Effector memory CD4-positive, alpha-beta T cell (primary cell): ENCODE data around the gene SCAMP5.

Experiments used
- DNase-seq, 3 donors: peaks; one replicate each; pipeline ENCODE4 v3.0.0-alpha.2; 2020
- H3K27ac ChIP-seq: 2 replicates; pipeline ENCODE4 v1.7.0; 2013; ENCODE audit warnings: mild to moderate bottlenecking, low read length, moderate library complexity; ENCODE audit not compliant: insufficient read depth, poor library complexity, severe bottlenecking
- H3K27me3 ChIP-seq: replicated peaks from 2 replicates; pipeline ENCODE4 v1.7.0; 2013; ENCODE audit warnings: mild to moderate bottlenecking, low read length; ENCODE audit not compliant: insufficient read depth, control insufficient read depth, poor library complexity, severe bottlenecking
- H3K36me3 ChIP-seq: 2 replicates; pipeline ENCODE4 v1.7.0; 2013; ENCODE audit warnings: mild to moderate bottlenecking, low read length, moderate library complexity; ENCODE audit not compliant: control insufficient read depth, insufficient read depth
- H3K4me1 ChIP-seq: 2 replicates; pipeline ENCODE4 v1.7.0; 2013; ENCODE audit warnings: low read length, mild to moderate bottlenecking; ENCODE audit not compliant: control insufficient read depth, insufficient read depth, poor library complexity, severe bottlenecking
- H3K4me3 ChIP-seq: 2 replicates; pipeline ENCODE4 v1.7.0; 2013; ENCODE audit warnings: low read length, low read depth, mild to moderate bottlenecking; ENCODE audit not compliant: insufficient read depth, poor library complexity, severe bottlenecking
- H3K9me3 ChIP-seq: 2 replicates; pipeline ENCODE4 v1.7.0; 2013; ENCODE audit warnings: mild to moderate bottlenecking, low read length, moderate library complexity; ENCODE audit not compliant: control insufficient read depth

SCAMP5 gene

DNA sequence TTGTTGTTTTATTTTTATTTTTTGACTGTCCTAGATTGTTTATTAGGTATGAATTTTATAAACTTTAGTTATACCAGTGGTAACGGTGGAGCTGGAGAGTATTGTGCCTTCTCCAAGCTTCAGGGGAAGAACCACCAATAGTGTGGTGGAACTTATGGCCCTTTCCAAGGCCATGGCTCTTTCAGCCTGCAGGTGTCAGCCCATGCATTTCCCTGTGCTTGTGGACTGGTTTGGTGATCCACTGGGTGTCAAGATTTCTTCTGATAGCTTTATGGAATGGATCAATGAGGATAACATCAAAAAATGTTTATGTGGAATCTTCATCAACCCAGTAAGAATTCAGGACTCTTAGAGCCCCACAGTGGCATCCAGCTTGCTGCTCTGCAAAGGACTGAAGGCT, 19.2 kb upstream of the SCAMP5 start:
- DNase-seq: no peak
- Histone ChIP-seq H3K36me3 (no peaks in the 10 kb centered on the region), H3K4me3 (no peak overlapping the region), H3K4me1 (no peaks in the 10 kb centered on the region), H3K9me3 (no peaks in the 10 kb centered on the region), H3K27me3 (no peaks in the 10 kb centered on the region), H3K27ac (no peak overlapping the region)

DNA sequence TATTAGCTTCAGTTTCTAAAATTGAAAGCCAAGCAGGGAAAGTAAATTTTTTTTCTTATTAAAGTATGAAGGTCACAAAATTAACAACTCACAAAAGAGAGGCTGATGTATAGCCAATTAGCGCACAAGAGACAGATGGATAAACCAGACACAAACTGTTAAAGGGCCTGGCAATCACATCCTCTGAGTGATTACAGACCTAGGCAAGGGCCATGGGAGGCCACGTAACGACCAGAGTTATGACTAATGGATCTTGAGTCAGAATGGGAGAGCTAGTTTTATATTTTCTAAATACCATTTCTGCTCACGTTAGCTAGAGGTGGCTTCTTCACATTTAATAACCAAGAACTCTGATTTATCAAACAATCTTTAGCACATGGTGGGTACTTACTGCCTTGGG, 17.8 kb upstream of the SCAMP5 start:
- no peaks in the 10 kb centered on the region for H3K27me3 ChIP-seq
- H3K27ac ChIP-seq: no peak overlapping the region
- no peaks in the 10 kb centered on the region for H3K9me3 ChIP-seq
- no peak for DNase-seq
- no peak overlapping the region for H3K4me3 ChIP-seq
- H3K36me3 ChIP-seq: no peaks in the 10 kb centered on the region
- H3K4me1 ChIP-seq: no peaks in the 10 kb centered on the region

DNA sequence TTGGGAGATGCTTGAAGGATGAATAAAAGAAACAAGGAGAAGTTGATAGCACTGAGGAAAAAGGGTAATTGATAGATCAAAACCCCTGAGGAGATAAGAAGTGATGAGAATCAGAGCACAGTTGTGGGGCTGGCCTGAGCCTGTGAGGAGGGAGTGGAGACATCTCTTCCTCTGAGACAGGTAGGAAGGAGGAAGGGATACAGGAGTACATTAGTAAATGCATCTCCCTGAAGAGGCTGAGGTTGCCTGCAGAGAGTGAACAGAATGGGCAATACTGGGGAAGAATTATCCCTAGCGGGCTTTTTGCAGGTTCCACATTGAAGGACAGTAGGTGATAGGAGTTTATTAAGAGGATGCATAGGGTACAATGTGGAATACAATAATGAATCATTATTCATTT, 17.3 kb upstream of the SCAMP5 start:
- H3K4me1 ChIP-seq: no peaks in the 10 kb centered on the region
- H3K9me3 ChIP-seq: no peaks in the 10 kb centered on the region
- H3K27me3 ChIP-seq: no peaks in the 10 kb centered on the region
- no peaks in the 10 kb centered on the region for H3K36me3 ChIP-seq
- H3K27ac ChIP-seq: no peak overlapping the region
- no peak for DNase-seq
- H3K4me3 ChIP-seq: no peak overlapping the region

DNA sequence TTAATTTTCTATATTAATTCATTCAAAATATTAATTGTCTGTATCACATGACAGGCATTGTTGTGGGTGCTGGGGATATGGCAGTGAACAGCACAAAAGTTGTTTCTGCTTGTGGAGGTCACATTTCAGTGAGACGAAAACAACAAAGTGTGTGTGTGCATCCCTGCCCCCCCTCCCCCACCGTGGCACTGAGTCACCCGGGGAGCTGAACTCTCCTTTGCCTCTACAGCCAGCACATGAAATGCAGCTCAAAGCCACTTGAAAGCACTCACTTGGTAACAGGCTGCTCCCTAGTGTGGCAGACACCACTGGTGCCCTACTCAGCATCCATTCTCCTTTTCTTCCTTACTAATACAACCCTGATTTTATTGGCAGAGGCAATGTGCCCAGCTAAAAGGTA, 16.9 kb upstream of the SCAMP5 start:
- H3K27me3 ChIP-seq: no peaks in the 10 kb centered on the region
- H3K36me3 ChIP-seq: no peaks in the 10 kb centered on the region
- H3K9me3 ChIP-seq: no peaks in the 10 kb centered on the region
- no peak for DNase-seq
- no peak overlapping the region for H3K4me3 ChIP-seq
- H3K4me1 ChIP-seq: no peaks in the 10 kb centered on the region
- H3K27ac ChIP-seq: no peak overlapping the region

DNA sequence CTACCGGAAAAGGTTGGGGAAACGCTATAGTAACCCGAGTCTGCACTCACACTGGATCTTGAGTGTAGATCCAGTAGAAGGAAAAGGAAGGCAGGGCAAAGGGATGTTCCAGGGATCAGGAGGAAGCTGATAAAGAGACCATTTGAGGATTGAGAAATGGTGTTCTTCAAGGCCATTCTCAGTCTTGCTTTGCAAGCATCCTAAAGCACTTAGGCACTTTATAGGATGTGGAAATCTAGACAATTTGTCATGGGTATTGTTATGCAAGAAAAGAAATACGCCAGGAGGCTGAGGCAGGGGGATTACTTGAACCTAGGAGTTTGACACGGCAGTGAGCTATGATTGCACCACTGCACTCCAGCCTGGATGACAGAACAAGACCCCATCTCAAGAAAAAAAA, 13.2 kb upstream of the SCAMP5 start:
- H3K27me3 ChIP-seq: no peaks in the 10 kb centered on the region
- no peaks in the 10 kb centered on the region for H3K36me3 ChIP-seq
- no peak overlapping the region for H3K27ac ChIP-seq
- no peaks in the 10 kb centered on the region for H3K9me3 ChIP-seq
- H3K4me3 ChIP-seq: no peak overlapping the region
- no peaks in the 10 kb centered on the region for H3K4me1 ChIP-seq
- DNase-seq: no peak

DNA sequence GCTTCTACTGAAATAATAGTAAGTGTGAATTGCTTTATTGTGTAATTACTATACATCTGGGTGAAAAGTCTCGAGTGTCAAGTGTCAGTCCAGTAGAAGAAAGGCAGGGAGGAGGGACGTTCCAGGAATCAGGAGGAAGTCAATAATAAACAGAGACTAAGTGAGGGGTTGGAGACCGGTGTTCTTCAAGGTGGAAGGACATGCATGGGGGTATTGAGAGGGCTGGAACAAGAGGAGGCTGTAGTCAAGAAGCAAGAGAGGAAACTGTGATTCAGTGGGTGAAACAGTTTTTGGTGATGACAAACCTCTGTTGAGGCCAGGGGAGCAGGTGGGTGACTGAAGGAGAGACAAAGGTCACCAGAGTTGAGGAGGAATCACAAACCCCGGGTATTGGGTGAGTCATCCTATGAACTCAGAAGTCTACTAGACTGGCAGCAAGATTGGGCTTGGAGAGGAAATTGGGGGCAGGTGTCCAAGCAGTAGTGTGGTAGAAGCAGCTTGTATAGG, 11.6 kb upstream of the SCAMP5 start:
- Histone ChIP-seq H3K36me3 (no peaks in the 10 kb centered on the region), H3K27ac (no peak overlapping the region), H3K4me1 (no peaks in the 10 kb centered on the region), H3K4me3 (no peak overlapping the region), H3K9me3 (no peaks in the 10 kb centered on the region), H3K27me3 (no peaks in the 10 kb centered on the region)
- DNase-seq: no peak

DNA sequence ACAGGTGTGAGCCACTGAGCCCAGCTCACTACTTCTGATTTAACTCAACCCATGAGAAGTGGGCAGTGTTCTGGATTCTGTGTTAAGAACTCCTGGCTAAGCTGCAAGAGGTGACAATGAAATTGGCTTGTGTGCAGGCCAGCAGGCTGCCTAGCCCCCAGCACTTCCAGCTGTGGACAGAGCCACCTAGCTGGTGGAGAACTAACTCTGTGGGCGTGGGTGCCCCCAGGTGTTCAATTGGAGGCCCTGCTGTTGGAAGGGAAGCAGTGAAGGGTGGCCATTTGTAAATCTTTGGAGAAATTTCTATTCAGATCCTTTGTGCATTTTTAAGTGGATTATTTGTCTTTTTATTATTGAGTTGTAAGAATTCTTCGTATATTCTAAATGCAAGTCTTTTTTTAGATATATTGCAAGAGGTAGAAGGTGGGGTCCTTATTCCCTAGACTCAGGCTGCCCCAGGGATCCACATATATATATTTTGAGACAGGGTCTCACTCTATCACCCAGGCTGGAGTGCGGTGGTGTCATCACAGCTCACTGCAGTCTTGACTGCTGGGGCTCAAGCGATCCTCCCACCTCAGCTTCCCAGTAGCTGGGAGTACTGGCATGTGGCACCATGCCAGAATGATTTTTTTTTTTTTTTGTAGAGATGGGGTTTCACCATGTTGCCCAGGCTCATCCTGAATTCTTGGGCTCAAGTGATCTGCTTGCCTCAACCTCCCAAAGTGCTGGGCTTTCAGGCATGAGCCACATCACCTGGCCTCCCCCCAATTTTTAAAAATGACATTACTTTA, 7.2 kb upstream of the SCAMP5 start:
- Histone ChIP-seq H3K9me3 (no peaks in the 10 kb centered on the region), H3K4me1 (no peaks in the 10 kb centered on the region), H3K4me3 (no peak overlapping the region), H3K27me3 (no peaks in the 10 kb centered on the region), H3K27ac (no peak overlapping the region), H3K36me3 (no peaks in the 10 kb centered on the region)
- no peak for DNase-seq

DNA sequence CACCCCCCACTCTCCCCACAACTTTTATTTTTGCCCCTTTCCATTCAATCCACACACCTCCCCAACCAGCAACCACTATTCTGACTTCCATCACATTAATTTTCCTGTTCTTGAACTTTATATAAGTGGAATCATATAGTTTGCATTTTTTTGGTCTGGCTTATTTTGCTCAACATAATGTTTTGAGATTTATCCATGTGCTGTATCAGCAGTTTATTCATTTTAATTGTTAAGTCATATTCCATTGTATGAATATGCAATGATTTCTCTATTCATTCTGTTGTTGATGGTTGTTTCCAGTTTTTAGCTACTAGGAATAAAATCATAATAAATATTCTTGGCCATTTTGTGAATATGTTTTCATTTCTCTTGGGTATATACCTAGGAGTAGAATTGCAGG, 5.8 kb upstream of the SCAMP5 start:
- Histone ChIP-seq H3K27me3 (no peaks in the 10 kb centered on the region), H3K4me3 (no peak overlapping the region), H3K36me3 (no peaks in the 10 kb centered on the region), H3K9me3 (no peaks in the 10 kb centered on the region), H3K27ac (no peak overlapping the region), H3K4me1 (no peaks in the 10 kb centered on the region)
- DNase-seq: no peak

DNA sequence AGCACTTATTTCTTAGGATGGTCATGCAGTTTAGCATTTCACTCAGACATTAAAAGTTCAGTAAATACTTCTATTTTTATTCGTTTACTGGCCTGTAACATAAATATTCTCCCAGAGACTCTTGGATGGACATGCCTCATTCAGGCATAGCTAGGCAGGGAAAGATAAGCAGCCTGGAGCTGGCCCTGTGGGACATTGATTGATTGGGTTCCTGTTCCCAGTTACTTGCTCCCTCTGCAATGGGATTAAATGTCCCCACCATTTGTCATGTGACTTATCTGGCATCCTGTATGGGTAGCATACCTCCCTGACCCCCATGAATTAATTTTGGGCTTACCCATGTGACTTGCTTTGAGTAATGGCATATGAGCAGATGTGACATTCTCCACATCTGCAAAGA, 2.7 kb upstream of the SCAMP5 start:
- Histone ChIP-seq H3K4me3 (no peak overlapping the region), H3K27ac (no peak overlapping the region), H3K9me3 (no peaks in the 10 kb centered on the region), H3K27me3 (peaks cover 11% of the 10 kb centered on the region), H3K36me3 (no peaks in the 10 kb centered on the region), H3K4me1 (peaks cover 8% of the 10 kb centered on the region)
- no peak for DNase-seq

DNA sequence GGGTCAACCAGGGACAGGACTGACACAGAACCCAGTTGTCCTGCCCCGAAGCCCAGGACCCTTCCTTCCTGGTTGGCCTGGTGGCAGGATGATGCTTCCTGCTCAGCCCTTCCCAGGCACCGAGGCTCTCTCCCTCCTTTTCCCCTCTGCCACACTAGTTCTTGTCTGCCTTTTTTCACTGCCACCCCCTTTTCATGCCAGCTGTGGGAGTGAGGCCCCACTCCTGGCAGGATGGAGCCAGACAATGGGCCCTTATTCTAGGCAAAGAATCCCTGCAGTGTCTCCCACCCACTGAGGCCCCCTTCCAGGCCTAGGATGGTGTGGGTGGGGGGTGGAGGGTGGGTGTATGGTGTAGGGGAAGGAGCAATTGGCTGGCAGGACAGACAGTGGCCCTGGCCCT, 1.1 kb upstream of the SCAMP5 start:
- Histone ChIP-seq H3K27ac (no peak overlapping the region), H3K27me3 (peaks cover 14% of the 10 kb centered on the region), H3K36me3 (no peaks in the 10 kb centered on the region), H3K4me1 (peaks cover 8% of the 10 kb centered on the region), H3K4me3 (no peak overlapping the region), H3K9me3 (no peaks in the 10 kb centered on the region)
- DNase-seq: no peak
